Adipose tissue (tissue), 3 donors: ENCODE data around the gene APCDD1L. TPM values are rescaled to one million over a fixed set of nuclear protein-coding genes. Genes with fewer than 3 reads are reported as not detected.
"Not testable (repeated sequence)": the region's sequence is repeated elsewhere in the genome, so short reads cannot be mapped to it uniquely, and the experiment has no call there.

Source experiments
- H3K27ac ChIP-seq: one replicate; pipeline ENCODE4 v1.5.1; 2013; ENCODE audit warnings: low read depth, low read length
- WGBS, 3 donors: extraction: QIAGEN DNeasy Blood & Tissue Kit; methylation state at CpG; one replicate each; pipeline ENCODE4 v1.1.7; 2013; 5-methylcytosine and 5-hydroxymethylcytosine counted together
- polyA plus RNA-seq, 3 donors: library from polyadenylated mRNA; stranded (reverse); fragments of 200-250 nt; gene quantifications; one replicate each; pipeline ENCODE4 v1.2.3, GENCODE V29; 2013
- donor health status: healthy with polysubstance abuse.
- donor health status: Bipolar disorder and iron deficiency.
- donor health status: healthy.

The APCDD1L gene
- polyA plus RNA-seq, 3 donors, result 0.22 to 0.39 (median 0.30) TPM

GRCh38 chr20:58546756-58547622 lies 31.8 kb upstream of the APCDD1L start:
- H3K27ac ChIP-seq, result no peak overlapping the region
- 25 to 57% (median 56%) methylated on average over 19 of the region's 19 CpGs for WGBS, 3 donors

GRCh38 chr20:58546416-58546711 lies 31.2 kb upstream of the APCDD1L start:
- WGBS, 3 donors, result 84 to 93% (median 93%) methylated on average over 5 of the region's 5 CpGs
- H3K27ac ChIP-seq, result no peak overlapping the region

- WGBS, 3 donors, result 80 to 88% (median 87%) methylated on average over 17 of the region's 17 CpGs
- H3K27ac ChIP-seq, result no peak overlapping the region
Measured at GRCh38 chr20:58545565-58546415, 30.6 kb upstream of the APCDD1L start.

- H3K27ac ChIP-seq, result no peak overlapping the region
- WGBS, 3 donors, result 91 to 95% (median 94%) methylated on average over 4 of the region's 4 CpGs
Measured at GRCh38 chr20:58544891-58545290, 29.7 kb upstream of the APCDD1L start.

GRCh38 chr20:58544286-58544685 lies 29.1 kb upstream of the APCDD1L start:
- WGBS, 3 donors, result 63 to 87% (median 83%) methylated on average over 10 of the region's 10 CpGs
- H3K27ac ChIP-seq, result no peak overlapping the region

- no peak overlapping the region for H3K27ac ChIP-seq
- WGBS, 3 donors, result 68 to 86% (median 85%) methylated on average over 6 of the region's 6 CpGs
Measured at GRCh38 chr20:58543274-58543673, 28.1 kb upstream of the APCDD1L start.

GRCh38 chr20:58542411-58543095 lies 27.4 kb upstream of the APCDD1L start:
- H3K27ac ChIP-seq, result no peak overlapping the region
- 68 to 89% (median 85%) methylated on average over 18 of the region's 18 CpGs for WGBS, 3 donors

- 66 to 84% (median 83%) methylated on average over 2 to 4 of the region's 6 CpGs for WGBS, 3 donors
- not testable (repeated sequence) for H3K27ac ChIP-seq
Measured at GRCh38 chr20:58542034-58542410, 26.8 kb upstream of the APCDD1L start.

GRCh38 chr20:58538752-58539151 lies 23.6 kb upstream of the APCDD1L start:
- WGBS, 3 donors, result 76 to 95% (median 78%) methylated on average over 2 of the region's 2 CpGs
- no peak overlapping the region for H3K27ac ChIP-seq

- 90 to 92% (median 90%) methylated on average over 1 of the region's 1 CpG for WGBS, 3 donors
Measured at GRCh38 chr20:58537831-58538230, 22.6 kb upstream of the APCDD1L start.

GRCh38 chr20:58536289-58536688 lies 21.1 kb upstream of the APCDD1L start:
- H3K27ac ChIP-seq, result no peak overlapping the region
- WGBS, 3 donors, result 85 to 97% (median 92%) methylated on average over 3 of the region's 3 CpGs

More at GRCh38 chr20:58537831-58538230, 22.6 kb upstream of the APCDD1L start:
- H3K27ac ChIP-seq, result no peak overlapping the region

GRCh38 chr20:58531657-58532056 lies 16.5 kb upstream of the APCDD1L start:
- no peak overlapping the region for H3K27ac ChIP-seq

- no peak overlapping the region for H3K27ac ChIP-seq
Measured at GRCh38 chr20:58531063-58531462, 15.9 kb upstream of the APCDD1L start.

GRCh38 chr20:58528412-58528811 lies 13.2 kb upstream of the APCDD1L start:
- 88 to 98% (median 95%) methylated on average over 1 of the region's 1 CpG for WGBS, 3 donors
- no peak overlapping the region for H3K27ac ChIP-seq

- H3K27ac ChIP-seq, result no peak overlapping the region
- 94 to 97% (median 96%) methylated on average over 3 of the region's 3 CpGs for WGBS, 3 donors
Measured at GRCh38 chr20:58526411-58526810, 11.2 kb upstream of the APCDD1L start.

GRCh38 chr20:58524814-58525213 lies 9.6 kb upstream of the APCDD1L start:
- H3K27ac ChIP-seq, result no peak overlapping the region
- 72 to 74% (median 73%) methylated on average over 7 of the region's 7 CpGs for WGBS, 3 donors

- WGBS, 3 donors, result 52 to 68% (median 59%) methylated on average over 2 of the region's 2 CpGs
Measured at GRCh38 chr20:58523971-58524315, 8.7 kb upstream of the APCDD1L start.

GRCh38 chr20:58523072-58523970 lies 8.1 kb upstream of the APCDD1L start:
- WGBS, 3 donors, result 27 to 61% (median 56%) methylated on average over 19 of the region's 19 CpGs

More at GRCh38 chr20:58523971-58524315, 8.7 kb upstream of the APCDD1L start:
- no peak overlapping the region for H3K27ac ChIP-seq

More at GRCh38 chr20:58523072-58523970, 8.1 kb upstream of the APCDD1L start:
- no peak overlapping the region for H3K27ac ChIP-seq
